ENCODE data around the gene KDM5C.
"Not testable (repeated sequence)": the region's sequence is repeated elsewhere in the genome, so short reads cannot be mapped to it uniquely, and the experiment has no call there.

The KDM5C gene

DNA sequence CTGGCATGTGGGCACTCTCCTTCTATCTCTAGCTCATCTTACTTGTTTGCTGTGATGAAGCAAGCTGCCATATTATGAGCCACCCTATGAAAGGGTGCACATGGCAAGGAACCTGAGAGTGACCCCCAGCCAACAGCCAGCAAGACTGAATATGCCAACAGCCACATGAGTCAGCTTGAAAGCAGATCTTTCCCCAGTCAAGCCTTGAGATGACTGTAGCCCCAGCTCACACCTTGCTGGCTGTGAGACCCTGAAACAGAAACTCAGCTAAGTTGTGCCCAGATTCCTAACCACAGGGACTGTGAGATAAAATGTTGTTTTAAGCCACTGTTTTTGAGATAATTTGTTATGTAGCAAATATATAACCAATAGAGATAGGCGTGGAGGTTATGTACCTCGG, 36.2 kb downstream of the KDM5C start:
- DNase-seq: no peak

- DNase-seq: no peak
Observed at GRCh38 chrX:53186351-53186750, 38.7 kb downstream of the KDM5C start.

- DNase-seq: no peak
Observed at GRCh38 chrX:53184836-53185235, 40.2 kb downstream of the KDM5C start.

DNA sequence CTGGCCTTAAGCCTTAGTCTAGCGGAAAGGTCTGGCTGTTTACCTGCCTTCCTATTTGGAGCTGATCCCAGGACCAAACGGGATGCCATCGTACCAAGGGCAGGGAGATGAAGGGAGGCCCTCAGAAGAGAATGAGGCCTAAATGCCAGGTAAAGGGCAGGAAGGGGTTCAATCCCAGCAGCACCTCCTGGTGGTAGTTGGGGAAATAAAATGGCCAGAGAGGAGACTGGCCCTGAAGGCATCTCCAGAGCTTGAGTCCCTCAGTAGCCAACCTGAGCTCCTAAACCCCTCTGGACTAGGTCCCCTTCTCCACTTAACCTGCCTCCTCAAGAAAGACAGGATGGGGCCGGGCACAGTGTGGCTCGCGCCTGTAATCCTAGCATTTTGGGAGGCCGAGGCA, 53.7 kb downstream of the KDM5C start:
- no peak for DNase-seq

- DNase-seq: no peak
Observed at GRCh38 chrX:53166103-53166502, 58.9 kb downstream of the KDM5C start.

DNA sequence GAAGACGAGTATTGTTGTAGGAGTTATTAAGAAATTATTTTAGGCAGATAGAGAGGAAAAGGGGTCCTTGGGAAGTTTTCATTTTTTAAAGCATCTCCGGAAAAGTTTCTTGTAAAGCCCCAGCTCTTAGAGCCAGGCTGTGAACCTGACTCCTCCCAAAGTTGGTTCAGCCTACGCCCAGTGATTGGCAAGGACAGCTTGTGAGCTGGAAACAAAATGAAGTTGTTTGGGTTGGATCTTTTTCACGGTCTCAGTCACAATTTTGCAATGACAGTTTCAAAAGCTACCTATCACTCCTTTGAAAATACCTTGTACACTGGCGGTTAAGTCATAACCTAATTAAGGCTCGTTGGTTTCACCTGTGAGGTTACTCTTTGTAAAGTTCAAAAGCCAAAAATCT, 60.4 kb downstream of the KDM5C start:
- DNase-seq: not testable (repeated sequence)

DNA sequence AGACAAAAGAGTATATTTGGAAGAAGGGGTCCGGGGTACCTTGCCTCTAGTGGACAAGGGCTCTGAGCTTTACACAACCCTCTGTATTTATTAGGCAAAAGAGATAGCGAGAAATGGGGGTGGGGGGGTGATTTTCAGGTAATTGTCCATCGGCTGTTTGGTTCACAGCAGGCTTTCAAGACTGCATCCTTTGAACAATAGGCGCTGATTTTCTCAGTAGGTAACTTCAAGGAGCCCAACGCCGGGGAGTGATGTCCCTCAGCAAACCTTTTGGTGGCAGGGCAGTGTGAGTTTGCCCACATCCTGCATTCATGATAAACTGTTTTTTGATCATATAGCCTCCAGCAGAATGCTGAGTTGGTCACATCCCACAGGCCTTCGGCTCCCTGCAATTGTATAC, 61.6 kb downstream of the KDM5C start:
- DNase-seq: no peak

DNA sequence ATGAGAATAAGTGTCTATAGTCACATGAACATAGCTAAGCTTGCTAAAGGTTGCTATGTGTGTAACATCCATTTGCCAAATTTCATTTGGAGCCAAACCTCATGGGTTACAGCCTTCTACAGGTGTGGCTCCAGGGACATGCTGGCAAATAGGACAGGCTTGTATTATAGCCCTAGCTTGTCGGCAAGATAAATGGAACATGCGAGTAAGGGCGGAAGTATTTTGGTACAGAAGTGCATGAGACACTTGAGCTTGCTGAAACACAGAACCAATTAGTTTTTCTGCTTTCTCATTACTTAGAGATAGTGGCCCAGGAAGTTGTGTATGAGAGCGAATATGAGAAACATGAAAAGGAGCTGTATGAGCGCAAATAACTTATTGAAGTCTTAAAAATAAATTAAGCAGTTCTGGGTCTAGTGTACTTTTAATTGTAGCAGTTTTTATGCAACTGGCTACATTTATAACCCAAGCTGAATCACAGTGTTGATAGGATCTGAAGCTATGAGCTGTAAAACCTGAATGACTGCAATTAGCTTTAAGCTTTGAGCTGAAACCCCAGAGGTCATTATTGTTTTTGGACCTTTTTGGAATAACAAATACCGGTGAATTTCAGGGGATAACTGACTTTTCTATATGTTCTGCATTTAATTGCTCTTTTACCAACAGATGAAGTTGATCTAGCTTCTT, 64.6 kb downstream of the KDM5C start:
- no peak for DNase-seq

- DNase-seq: no peak
Observed at GRCh38 chrX:53159184-53159583, 65.8 kb downstream of the KDM5C start.

- DNase-seq: no peak
Observed at GRCh38 chrX:53156207-53156596, 68.8 kb downstream of the KDM5C start.

DNA sequence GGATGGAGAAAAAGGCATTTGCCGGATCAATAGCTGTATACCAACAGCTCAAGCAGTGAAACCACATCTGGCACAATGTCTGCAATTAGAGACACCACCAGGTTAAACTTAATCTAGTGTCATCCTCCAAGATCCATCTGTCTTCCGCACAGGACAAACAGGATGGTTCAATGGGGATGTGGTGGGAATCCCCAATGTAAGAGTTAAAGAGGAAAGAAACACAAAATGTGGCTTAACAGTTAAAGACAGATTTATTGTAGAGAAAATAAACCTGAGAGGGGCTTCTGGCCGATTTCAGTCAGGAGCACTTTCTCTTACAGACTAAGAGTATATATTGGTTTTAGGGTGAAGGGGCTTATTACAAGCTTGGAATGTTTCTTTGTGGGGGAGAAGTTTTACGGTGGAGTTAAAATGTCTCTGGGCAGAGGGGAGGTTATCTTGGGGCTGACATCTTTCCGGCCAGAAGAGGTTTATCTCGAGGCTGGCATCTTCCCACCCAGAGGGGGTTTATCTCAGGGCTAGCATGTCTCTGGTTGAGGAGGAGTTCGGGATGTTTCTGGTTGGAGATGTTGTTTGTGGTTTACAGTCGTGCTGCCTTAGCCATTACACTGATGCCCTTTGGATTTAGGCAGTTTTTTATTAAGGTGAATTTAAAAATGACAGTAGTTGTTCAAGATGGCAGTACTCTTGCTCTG, 69.3 kb downstream of the KDM5C start:
- no peak for DNase-seq

GRCh38 chrX:53153581-53153980, 71.4 kb downstream of the KDM5C start:
- no peak for DNase-seq

Data from cerebellar nuclear complex (tissue), 1 donor.